HL-60 (cell line): ENCODE results near the gene PKDREJ.

Source experiments
- CTCF ChIP-seq: IDR thresholded peaks from one replicate; pipeline ENCODE4 v1.5.1; 2011; ENCODE audit warnings: low read length, control low read depth, inconsistent platforms; ENCODE audit not compliant: insufficient read depth
- POLR2AphosphoS5 ChIP-seq: IDR thresholded peaks from 2 replicates; pipeline ENCODE4 v1.6.1; 2012; ENCODE audit warnings: low read depth
- REST ChIP-seq: IDR thresholded peaks from 2 replicates; pipeline ENCODE4 v1.6.1; 2012; ENCODE audit warnings: low read depth; ENCODE audit not compliant: insufficient replicate concordance

GRCh38 chr22:46300491-46300890 is 37.3 kb upstream of the PKDREJ start:
- TF ChIP-seq CTCF (no peak), POLR2AphosphoS5 (no peak), REST (no peak)
